ENCODE results near the gene CD300C.
"Not testable (repeated sequence)": the region's sequence is repeated elsewhere in the genome, so short reads cannot be mapped to it uniquely, and the experiment has no call there.

The CD300C gene

DNA sequence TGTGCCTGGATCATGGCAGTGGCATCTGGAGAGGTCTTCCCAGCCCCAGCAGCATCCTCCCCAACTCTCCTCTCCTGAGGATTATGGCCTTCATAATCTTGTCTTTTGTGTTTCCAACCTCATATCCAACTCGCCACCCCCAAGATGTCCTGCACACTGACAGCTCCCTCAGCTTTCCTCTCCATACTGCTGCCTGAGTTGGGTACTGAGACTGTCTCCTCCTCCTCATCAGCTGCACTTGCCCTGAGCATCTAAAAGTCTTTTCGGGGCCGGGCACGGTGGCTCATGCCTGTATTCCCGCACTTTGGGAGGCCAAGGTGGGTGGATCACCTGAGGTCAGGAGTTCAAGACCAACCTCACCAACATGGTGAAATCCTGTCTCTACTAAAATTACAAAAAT lies 16.7 kb downstream of the CD300C start:
- no peak for DNase-seq

DNA sequence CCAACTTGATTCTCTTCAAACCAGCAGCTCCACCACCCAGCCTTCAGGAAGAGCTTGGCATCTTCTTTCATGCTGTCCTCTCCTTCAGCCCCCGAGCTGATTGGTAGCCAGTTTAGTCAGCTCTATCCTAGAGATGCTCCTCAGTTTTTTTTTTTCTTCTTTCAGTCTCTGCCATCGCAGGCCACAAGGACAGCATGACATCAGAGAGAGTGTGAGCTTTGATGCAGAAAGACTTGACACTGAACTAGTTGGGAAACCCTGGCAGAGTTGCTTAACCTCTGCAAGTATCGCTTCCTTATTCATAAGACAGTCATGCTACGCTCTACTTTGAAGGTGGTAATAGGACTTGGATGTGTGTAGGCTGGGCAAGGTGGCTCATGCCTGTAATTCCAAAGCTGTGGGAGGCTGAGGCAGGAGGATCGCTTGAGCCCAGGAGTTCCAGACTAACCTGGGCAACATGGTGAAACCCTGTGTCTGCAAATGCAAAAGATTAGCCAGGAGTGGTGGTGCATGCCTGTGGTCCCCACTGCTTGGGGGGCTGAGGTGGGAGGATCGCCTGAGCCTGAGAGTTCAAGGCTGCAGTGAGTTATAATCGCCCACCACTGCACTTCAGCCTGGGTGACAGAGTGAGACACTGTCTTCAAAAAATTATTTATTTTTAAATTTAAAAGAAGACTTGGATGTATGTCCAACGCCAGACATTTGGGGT lies 17.3 kb downstream of the CD300C start:
- DNase-seq, result no peak

DNA sequence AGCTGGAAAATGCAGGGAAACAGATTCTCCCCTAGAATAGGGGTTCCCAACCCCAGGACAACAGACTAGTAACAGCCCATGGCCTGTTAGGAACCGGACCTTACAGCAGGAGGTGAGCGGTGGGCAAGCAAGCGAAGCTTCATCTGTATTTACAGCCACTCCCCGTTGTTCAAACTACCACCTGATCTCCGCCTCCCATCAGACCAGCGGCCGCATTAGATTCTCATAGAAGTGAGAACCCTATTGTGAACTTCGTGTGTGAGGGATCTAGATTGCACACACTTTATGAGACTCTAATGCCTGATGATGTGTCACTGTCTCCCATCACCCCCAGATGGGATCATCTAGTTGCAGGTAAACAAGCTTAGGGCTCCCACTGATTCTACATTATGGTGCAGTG lies 18.2 kb downstream of the CD300C start:
- no peak for DNase-seq

GRCh38 chr17:74527081-74527480 lies 18.8 kb downstream of the CD300C start:
- DNase-seq, result no peak

GRCh38 chr17:74526681-74527080 lies 19.2 kb downstream of the CD300C start:
- no peak for DNase-seq

DNA sequence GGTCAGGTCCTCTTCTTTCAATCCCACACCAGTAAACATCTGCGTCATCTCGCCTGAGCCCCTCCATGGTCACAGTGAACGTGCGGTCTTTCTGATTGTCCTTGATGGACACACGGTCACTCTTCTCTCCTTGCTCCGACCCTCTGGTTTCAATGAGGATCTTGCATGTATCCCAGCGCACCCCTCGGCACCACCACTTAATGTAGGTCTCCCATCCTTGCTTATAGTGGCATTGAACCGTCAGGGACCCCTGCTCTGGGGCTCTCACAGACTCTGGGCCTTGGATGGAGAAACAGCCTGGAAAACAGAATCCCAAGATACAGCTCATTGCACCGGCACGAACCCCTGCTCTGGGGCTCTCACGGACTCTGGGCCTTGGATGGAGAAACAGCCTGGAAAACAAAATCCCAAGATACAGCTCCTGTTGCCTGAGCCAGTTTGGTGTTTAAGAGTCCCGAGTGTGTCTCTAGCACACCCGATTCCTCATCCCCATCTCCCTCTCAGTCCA lies 20.1 kb downstream of the CD300C start:
- DNase-seq, result no peak

DNA sequence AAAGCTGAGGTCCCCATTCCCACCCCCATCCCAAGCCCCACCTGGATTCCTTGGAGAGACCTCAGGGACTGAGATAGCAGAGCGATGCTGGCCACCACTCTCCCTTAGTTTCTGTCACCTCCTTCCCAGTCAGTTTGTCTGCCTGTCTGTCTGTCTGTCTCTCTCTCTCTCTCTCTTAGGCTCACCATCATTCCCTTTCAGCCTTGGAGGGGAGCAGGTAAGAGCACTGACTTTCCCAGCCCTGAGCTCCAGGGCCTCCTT lies 20.5 kb downstream of the CD300C start:
- DNase-seq, result no peak

DNA sequence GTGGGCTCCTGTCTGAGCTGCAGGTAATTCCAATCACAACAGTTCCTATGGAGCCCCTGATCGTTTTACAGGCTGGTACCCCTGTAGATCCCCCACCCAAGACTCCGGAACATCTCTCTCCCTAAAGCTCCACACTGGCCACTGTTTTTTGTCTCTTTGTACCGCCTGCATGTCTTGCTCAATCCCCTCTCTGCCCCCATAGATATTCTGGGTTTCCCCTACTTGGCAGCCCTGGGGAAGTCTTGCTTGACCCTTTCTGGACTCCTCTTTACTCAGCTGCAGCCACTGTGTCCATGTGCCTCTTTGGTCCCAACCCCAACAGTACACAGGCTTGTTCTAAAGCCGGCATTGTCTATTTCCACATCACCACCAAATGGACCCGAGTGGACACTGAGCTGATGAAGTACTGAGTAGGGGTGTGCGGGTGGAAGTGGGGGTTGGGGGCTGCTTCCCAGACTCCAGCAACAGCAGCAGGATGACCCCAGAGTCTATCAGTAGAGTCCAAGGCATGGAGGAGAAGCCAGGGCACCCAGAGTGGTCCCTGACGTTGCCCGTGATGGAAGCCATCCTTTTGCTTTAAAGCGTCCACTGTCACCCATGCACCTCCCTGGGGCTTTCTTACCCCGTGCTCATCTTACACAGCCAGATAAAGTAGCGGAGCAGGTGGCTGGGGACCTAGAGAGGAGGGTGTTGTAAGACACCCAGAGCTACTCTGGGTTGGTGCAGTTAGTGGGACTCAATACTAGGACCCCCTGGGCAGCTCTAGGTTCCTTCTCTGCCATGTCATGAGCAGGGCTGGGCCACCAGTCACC lies 21.1 kb downstream of the CD300C start:
- no peak for DNase-seq

GRCh38 chr17:74523308-74523707 lies 22.6 kb downstream of the CD300C start:
- no peak for DNase-seq

- no peak for DNase-seq
These were observed 23.4 kb downstream of the CD300C start for GRCh38 chr17:74522381-74523105.

DNA sequence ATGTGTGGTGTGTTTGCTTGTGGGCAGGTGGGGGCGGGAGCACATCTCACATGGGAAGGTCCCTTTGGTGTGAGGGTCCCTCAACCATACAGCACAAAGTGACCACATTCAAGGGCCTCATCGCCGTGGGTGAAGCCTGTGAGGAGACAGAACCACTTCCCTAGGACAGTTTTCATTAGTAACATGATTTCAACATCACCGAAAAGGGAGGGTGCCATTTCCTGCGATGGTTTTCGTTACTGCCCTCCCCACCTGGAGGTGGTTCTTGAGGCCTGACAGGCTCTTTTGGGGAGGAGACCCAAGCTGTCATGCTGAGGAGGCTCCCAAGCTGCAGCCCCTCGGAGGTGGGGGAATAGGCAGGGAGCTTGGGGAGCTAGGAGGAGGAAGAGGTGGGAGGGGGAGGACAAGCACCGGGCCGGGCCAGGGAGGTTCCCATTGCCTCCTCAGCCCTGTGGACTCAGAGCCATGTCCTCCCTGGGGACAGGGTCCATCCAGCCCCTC lies 24.2 kb downstream of the CD300C start:
- no peak for DNase-seq

GRCh38 chr17:74520790-74521480 lies 25.0 kb downstream of the CD300C start:
- DNase-seq, result no peak

DNA sequence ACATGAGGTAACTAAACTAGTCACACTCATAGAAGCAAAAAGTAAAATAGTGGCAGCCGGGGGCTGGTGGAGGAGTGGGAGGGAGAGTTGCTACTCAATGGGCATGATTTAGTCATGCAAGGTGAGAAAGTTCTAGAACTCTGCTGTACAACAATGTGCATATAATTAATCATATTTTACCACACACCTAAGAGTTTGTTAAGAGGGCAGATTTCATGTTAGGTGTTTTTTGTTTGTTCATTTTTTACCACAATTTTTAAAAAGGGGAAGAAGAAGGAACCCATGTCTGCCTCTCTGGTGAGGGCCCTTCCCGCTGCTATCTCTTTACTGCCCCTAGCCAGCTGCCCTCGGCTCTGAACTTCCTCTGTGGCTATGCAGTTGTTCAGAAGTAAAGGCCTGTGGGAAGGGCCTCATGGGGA lies 25.9 kb downstream of the CD300C start:
- DNase-seq, result no peak

DNA sequence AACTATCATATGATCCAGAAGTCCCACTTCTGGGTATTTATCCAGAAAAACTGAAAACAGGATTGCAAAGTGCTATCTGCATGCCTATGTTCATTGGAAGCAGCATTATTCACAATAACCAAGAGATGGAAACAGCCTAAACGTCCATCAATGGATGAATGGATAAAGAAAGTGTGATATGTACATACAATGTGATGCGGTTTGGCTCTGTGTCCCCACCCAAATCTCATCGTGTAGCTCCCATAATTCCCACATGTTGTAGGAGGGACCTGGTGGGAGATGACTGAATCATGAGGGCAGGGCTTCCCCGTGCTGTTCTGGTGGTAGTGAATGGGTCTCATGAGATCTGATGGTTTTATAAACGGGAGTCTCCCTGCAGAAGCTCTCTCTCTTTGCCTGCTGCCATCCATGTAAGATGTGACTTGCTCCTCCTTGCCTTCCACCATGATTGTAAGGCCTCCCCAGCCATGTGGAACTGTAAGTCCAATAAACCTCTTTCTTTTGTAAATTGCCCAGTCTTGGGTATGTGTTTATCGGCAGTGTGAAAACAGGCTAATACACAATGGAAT lies 27.4 kb downstream of the CD300C start:
- DNase-seq, result not testable (repeated sequence)

DNA sequence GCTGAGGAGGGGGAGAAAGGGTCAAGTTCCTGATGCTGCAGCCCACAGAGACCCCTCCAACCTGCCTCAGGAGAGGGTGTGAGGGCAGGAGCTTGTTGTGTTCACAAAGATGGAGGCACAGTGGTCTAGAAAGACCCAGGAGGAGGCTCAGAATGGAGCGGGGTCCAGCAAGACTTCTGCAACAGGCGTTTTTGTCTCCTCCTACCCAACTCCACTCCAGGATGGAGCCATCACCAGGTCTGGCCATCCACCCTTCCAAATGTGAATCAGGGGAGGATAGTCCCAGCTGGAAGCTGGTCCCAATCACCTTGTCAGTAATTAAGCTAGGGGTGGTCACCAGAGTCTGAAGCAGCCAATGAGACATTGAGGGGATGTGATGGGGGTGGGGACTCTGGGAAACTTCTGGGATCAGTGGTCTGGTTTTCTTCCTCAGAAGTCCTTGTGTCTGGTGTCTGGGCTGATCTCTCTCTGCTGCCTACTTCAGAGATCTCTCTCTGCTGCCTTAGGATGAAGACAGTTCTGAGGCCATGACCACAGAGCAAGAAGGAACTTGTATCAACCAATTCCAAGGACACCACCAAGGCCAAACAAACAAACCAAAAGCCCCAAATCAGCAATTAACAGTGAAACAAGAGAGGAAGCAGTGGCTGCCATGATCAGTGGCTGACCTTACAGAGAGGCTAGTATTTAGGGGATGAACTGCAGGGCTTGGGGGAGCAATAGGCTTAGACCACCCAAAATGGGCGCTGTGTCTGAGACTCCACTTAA lies 29.2 kb downstream of the CD300C start:
- no peak for DNase-seq

- no peak for DNase-seq
These were observed 30.0 kb downstream of the CD300C start for GRCh38 chr17:74515941-74516340.

DNA sequence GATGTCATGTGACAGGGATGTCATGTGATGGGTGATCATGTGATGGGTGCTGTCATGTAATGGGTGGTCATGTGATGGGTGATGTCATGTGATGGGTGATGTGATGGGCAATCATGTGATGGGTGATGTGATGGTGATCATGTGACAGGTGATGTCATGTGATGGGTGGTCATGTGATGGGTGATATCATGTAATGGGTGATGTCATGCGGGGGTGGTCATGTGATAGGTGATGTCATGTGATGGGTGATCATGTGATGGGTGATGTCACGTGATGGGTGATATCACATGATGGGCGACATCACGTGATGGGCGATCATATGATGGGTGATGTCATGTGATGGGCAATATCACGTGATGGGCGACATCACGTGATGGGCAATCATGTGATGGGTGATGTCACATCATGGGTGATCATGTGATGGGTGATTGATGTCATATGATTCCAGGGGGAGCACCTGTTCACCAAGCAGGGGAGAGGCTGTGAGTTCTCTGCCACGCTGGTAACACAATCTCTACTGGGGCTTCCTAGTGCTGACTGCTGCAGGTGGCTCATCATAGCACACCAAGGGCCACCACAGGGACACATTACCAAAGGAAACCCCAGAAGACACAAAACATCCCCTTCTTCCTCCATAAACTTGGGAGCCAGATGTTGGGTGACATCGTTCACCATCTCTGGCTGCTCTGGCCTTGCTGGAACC lies 31.1 kb downstream of the CD300C start:
- no peak for DNase-seq

DNA sequence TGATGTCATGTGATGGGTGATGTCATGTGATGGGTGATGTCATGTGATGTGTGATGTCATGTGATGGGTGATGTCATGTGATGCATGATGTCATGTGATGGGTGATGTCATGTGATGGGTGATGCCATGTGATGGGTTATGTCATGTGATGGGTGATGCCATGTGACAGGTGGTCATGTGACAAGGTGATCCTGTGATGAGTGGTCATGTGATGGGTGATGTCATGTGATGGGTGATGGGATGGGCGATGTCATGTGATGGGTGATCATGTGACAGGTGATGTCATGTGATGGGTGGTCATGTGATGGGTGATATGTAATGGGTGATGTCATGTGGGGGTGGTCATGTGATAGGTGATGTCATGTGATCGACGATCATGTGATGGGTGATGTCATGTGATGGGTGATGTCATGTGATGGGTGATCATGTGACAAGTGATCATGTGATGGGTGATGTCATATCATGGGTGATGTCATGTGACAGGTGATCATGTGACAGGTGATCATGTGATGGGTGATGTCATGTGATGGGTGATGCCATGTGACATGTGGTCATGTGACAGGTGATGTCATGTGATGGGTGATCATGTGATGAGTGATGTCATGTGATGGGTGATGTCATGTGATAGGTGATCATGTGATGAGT lies 31.8 kb downstream of the CD300C start:
- no peak for DNase-seq

DNA sequence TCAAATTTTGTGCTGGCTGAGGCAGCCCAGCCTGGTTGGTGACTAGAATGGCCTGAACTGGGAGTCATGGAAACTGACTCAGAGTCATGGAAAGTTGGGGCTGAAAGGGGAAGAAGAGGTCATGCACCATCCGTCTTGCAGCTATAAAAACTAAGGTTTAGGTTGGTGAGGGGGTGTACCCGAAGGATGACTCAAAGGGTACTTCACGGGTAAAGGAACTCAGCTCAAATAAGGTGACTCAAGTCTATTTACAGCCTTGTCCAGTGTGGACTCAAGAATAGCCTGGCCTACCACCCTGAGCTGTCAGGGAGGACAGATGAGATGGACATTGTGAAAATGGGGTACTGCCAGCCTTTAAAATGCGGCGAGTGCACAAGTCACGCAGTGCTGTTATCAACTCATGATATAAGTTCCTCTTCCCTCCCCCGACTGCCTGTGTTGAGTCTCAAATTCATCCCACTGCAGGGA lies 33.3 kb downstream of the CD300C start:
- no peak for DNase-seq

DNA sequence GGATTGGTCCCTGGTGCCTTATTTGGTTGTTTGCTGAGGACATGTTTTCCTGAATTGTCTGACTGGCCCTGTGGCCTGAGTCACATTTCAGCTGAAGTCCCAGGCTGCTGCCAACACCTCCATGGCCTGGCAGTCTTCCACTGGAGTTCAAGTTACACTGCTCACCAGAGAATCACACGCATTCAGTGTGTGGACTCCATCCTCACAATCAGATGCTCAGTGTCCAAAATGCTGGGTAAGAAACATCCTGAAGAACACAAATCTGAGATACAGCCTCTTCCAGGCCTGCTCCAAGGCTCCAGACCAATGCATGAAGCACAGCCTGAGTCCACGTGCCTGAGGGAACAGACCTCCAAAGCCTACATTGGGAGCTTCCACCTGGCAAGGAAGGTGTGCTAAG lies 33.9 kb downstream of the CD300C start:
- no peak for DNase-seq

- no peak for DNase-seq
These were observed 37.8 kb downstream of the CD300C start for GRCh38 chr17:74508156-74508555.

All from NCI-H187 treated with DMSO at 0.1 percent for 48 hours (cell line).